GM12865 (cell line): ENCODE measurements around the gene TGM5.
"Not testable (repeated sequence)": the region's sequence is repeated elsewhere in the genome, so short reads cannot be mapped to it uniquely, and the experiment has no call there.

Source experiments
- DNase-seq: peaks from one replicate; pipeline ENCODE4 v3.0.0; 2010; ENCODE audit warnings: low read depth
- H3K4me3 ChIP-seq: 2 replicates; pipeline ENCODE4 v1.5.1; 2011; ENCODE audit warnings: mild to moderate bottlenecking, low read depth, low read length, control low read depth
- TF ChIP-seq, protein P1 (sequence below): IDR thresholded peaks from 2 replicates; pipeline ENCODE4 v1.5.1; 2011; ENCODE audit warnings: low read length, control low read depth, low read depth, inconsistent platforms; ENCODE audit not compliant: insufficient read depth; ENCODE audit errors: missing control alignments

The TGM5 gene

GRCh38 chr15:43207024-43207423 is 59.7 kb downstream of the TGM5 start:
- no peak overlapping the region for H3K4me3 ChIP-seq
- DNase-seq = no peak
- TF ChIP-seq, protein P1, sequence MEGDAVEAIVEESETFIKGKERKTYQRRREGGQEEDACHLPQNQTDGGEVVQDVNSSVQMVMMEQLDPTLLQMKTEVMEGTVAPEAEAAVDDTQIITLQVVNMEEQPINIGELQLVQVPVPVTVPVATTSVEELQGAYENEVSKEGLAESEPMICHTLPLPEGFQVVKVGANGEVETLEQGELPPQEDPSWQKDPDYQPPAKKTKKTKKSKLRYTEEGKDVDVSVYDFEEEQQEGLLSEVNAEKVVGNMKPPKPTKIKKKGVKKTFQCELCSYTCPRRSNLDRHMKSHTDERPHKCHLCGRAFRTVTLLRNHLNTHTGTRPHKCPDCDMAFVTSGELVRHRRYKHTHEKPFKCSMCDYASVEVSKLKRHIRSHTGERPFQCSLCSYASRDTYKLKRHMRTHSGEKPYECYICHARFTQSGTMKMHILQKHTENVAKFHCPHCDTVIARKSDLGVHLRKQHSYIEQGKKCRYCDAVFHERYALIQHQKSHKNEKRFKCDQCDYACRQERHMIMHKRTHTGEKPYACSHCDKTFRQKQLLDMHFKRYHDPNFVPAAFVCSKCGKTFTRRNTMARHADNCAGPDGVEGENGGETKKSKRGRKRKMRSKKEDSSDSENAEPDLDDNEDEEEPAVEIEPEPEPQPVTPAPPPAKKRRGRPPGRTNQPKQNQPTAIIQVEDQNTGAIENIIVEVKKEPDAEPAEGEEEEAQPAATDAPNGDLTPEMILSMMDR = no peak

- H3K4me3 ChIP-seq = no peak overlapping the region
- TF ChIP-seq, protein P1 = no peak
- DNase-seq = no peak
Observed at GRCh38 chr15:43206054-43206453, 60.7 kb downstream of the TGM5 start.

GRCh38 chr15:43204016-43204901 is 62.5 kb downstream of the TGM5 start:
- TF ChIP-seq, protein P1 = peak; percentile 62
- no peak overlapping the region for H3K4me3 ChIP-seq
- DNase-seq = peak; percentile 52

DNA sequence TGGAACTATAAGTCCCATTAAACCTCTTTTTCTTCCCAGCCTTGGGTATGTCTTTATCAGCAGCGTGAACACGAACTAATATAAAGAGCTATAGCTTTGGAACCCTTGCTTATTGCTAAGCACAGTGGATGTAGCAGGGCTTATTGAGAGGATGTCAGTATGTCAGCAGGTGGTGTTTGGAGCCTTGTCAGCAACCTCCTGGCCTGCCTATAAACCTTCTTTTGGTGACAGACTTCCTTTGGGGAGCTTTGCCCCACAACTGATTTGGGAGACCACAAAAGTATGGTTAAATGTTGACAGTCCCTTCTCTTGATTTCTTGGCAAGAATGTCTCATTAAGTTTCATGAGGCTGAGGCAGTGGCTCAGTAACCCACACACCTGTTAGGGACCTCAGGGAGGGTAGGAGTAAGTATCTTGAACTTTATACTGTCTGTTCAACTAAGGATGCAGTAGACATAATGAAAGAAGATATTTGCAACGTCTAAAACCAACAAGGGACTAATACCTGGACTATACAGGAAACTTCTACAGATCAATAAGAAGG is 66.7 kb downstream of the TGM5 start:
- TF ChIP-seq, protein P1 = no peak
- DNase-seq = no peak
- H3K4me3 ChIP-seq = no peak overlapping the region

DNA sequence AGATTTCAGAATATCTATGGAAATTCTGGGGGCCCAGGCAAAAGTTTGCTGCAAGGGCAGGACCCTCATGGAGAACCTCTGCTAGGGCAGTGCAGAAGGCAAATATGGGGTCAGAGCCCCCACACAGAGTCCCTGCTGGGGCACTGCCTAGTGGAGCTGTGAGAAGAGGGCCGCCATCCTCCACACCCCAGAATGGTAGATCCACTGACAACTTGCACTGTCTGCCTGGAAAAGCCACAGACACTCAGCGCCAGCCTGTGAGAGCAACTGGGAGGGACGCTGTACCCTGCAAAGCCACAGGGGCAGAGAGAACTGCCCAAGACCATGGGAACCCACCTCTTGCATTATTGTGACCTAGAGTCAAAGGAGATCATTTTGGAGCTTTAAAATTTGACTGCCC is 67.7 kb downstream of the TGM5 start:
- TF ChIP-seq, protein P1 = no peak
- no peak overlapping the region for H3K4me3 ChIP-seq
- no peak for DNase-seq

DNA sequence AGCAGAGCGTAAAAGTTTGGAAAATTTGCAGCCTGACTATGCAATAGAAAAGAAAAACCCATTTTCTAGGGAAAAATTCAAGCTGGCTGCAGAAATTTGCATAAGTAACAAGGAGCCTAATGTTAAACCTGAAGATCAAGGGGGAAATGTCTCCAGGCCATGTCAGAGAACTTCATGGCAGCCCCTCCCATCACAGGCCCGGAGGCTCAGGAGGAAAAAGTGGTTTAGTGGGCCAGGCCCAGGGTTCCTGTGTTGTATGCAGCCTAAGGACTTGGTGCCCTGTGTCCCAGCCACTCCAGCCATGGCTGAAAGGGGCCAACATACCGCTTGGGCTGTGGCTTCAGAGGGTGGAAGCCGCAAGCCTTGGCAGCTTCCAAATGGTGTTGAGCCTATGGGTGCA is 68.2 kb downstream of the TGM5 start:
- not testable (repeated sequence) for DNase-seq, H3K4me3 ChIP-seq

DNA sequence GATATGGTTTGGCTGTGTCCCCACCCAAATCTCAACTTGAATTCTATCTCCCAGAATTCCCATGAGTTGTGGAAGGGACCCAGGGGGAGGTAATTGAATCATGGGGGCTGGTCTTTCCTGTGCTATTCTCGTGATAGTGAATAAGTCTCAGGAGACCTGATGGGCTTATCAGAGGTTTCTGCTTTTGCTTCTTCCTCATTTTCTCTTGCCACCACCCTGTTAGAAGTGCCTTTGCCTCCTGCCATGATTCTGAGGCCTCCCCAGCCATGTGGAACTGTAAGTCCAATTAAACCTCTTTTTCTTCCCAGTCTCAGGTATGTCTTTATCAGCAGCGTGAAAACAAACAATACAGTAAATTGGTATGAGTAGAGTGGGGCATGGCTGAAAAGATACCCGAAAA is 69.0 kb downstream of the TGM5 start:
- DNase-seq, H3K4me3 ChIP-seq: not testable (repeated sequence)
